ENCODE results near the gene PAGE4. TPM values are rescaled to one million over a fixed set of nuclear protein-coding genes. Genes with fewer than 3 reads are reported as not detected.

Gene PAGE4
- total RNA-seq, 2 donors from 2014 or later: not detected

- ATAC-seq (replicated peaks in 1 of 2) (no peak), DNase-seq (no peak)
- H3K4me3 Mint-ChIP-seq: no peak overlapping the region
- H3K9me3 Mint-ChIP-seq: no peaks in the 10 kb centered on the region
- no peaks in the 10 kb centered on the region for H3K4me1 Mint-ChIP-seq (ENCODE audit: low read depth)
- peaks cover 54% of the 10 kb centered on the region for H3K27me3 Mint-ChIP-seq (ENCODE audit: low read depth)
- H3K27ac Mint-ChIP-seq: no peak overlapping the region
- no peaks in the 10 kb centered on the region for H3K36me3 Mint-ChIP-seq (ENCODE audit: insufficient read depth in 2 of 2)
Observed at GRCh38 chrX:49846522-49846921, 17.4 kb downstream of the PAGE4 start.

DNA sequence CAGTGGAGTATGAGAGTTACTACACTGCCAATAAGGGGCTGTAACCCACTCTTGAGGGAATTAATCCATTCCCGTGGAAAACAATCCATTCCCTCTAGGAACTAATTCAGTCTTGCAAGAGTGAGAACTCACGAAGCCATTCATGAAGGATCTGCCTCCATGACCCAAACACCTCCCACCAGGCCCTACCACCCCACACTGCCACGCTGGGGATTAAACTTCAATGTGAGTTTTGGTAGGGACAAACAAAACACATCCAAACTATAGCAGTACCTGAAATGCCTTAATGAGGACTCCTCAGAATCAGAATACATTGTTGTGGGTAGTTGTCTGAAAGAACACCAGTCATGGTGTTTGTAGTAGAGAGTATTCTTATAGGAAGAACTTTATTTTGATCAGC, 19.2 kb downstream of the PAGE4 start:
- peaks cover 44% of the 10 kb centered on the region for H3K27me3 Mint-ChIP-seq (ENCODE audit: low read depth)
- H3K36me3 Mint-ChIP-seq (ENCODE audit: insufficient read depth in 2 of 2): no peaks in the 10 kb centered on the region
- no peaks in the 10 kb centered on the region for H3K9me3 Mint-ChIP-seq

GRCh38 chrX:49850028-49850427, 20.9 kb downstream of the PAGE4 start:
- Mint-ChIP-seq H3K36me3 (ENCODE audit: insufficient read depth in 2 of 2) (no peaks in the 10 kb centered on the region), H3K27ac (no peak overlapping the region), H3K9me3 (no peaks in the 10 kb centered on the region), H3K4me1 (ENCODE audit: low read depth) (no peaks in the 10 kb centered on the region), H3K4me3 (no peak overlapping the region), H3K27me3 (ENCODE audit: low read depth) (peaks cover 39% of the 10 kb centered on the region)
- no peak for ATAC-seq (replicated peaks in 1 of 2)
- no peak for DNase-seq

More for the DNA sequence above, 19.2 kb downstream of the PAGE4 start:
- no peak overlapping the region for H3K27ac Mint-ChIP-seq
- H3K4me1 Mint-ChIP-seq (ENCODE audit: low read depth): no peaks in the 10 kb centered on the region
- no peak for DNase-seq
- H3K4me3 Mint-ChIP-seq: no peak overlapping the region
- no peak for ATAC-seq (replicated peaks in 1 of 2)

- no peaks in the 10 kb centered on the region for H3K4me1 Mint-ChIP-seq (ENCODE audit: low read depth)
- H3K27me3 Mint-ChIP-seq (ENCODE audit: low read depth): peaks cover 32% of the 10 kb centered on the region
- no peak overlapping the region for H3K4me3 Mint-ChIP-seq
- H3K36me3 Mint-ChIP-seq (ENCODE audit: insufficient read depth in 2 of 2): no peaks in the 10 kb centered on the region
- DNase-seq: no peak
- no peak overlapping the region for H3K27ac Mint-ChIP-seq
- H3K9me3 Mint-ChIP-seq: no peaks in the 10 kb centered on the region
- no peak for ATAC-seq (replicated peaks in 1 of 2)
Observed at GRCh38 chrX:49853661-49854060, 24.6 kb downstream of the PAGE4 start.

DNA sequence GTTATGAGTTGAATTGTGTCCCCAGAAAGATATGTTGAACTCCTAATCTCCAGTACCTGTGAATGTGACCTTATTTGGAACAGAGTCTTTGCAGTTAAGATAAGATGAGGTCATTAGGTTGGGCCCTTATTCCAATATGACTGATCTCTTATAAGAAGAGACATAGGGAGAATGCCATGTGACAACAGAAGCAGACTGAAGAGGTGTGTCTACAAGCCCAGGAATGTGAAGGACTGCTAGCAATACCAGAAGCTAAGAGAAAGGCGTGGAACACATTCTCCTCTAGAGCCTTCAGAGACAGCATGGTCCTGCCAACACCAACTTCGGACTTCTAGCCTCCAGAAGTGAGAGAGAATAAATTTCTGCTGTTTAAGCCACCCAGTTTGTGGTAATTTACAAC, 27.7 kb downstream of the PAGE4 start:
- Mint-ChIP-seq H3K36me3 (ENCODE audit: insufficient read depth in 2 of 2) (no peaks in the 10 kb centered on the region), H3K27me3 (ENCODE audit: low read depth) (peaks cover 15% of the 10 kb centered on the region), H3K4me1 (ENCODE audit: low read depth) (no peaks in the 10 kb centered on the region), H3K4me3 (no peak overlapping the region), H3K27ac (no peak overlapping the region), H3K9me3 (no peaks in the 10 kb centered on the region)
- no peak for DNase-seq
- no peak for ATAC-seq (replicated peaks in 1 of 2)

DNA sequence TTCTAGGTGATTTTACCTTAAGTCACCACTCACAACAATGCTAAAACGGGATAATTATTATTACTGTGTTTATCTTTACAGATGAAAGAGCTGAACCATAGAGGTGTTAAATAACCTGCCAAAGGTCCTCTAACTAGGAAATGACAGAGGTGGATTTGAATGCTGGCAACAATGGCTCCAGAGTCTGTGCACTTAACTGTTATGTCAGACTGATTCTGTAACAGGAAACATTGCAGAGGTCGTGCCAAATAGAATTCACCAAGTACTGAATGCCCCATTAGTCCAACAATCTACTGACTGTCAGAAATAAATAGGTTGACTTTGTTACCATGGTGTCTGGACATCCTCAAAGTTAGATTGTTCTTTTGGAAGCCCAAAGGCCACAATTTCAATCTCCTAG, 29.2 kb downstream of the PAGE4 start:
- Mint-ChIP-seq H3K36me3 (ENCODE audit: insufficient read depth in 2 of 2) (no peaks in the 10 kb centered on the region), H3K27me3 (ENCODE audit: low read depth) (peaks cover 24% of the 10 kb centered on the region), H3K4me1 (ENCODE audit: low read depth) (no peaks in the 10 kb centered on the region), H3K9me3 (no peaks in the 10 kb centered on the region), H3K4me3 (no peak overlapping the region), H3K27ac (no peak overlapping the region)
- ATAC-seq (replicated peaks in 1 of 2) (no peak), DNase-seq (no peak)

- peaks cover 24% of the 10 kb centered on the region for H3K27me3 Mint-ChIP-seq (ENCODE audit: low read depth)
- H3K36me3 Mint-ChIP-seq (ENCODE audit: insufficient read depth in 2 of 2): no peaks in the 10 kb centered on the region
- no peaks in the 10 kb centered on the region for H3K9me3 Mint-ChIP-seq
- H3K27ac Mint-ChIP-seq: no peak overlapping the region
- no peak for ATAC-seq (replicated peaks in 1 of 2)
- no peaks in the 10 kb centered on the region for H3K4me1 Mint-ChIP-seq (ENCODE audit: low read depth)
- no peak for DNase-seq
- H3K4me3 Mint-ChIP-seq: no peak overlapping the region
Observed at GRCh38 chrX:49859491-49859890, 30.4 kb downstream of the PAGE4 start.

- Mint-ChIP-seq H3K9me3 (no peaks in the 10 kb centered on the region), H3K4me3 (no peak overlapping the region), H3K27ac (no peak overlapping the region), H3K36me3 (ENCODE audit: insufficient read depth in 2 of 2) (no peaks in the 10 kb centered on the region), H3K27me3 (ENCODE audit: low read depth) (peaks cover 18% of the 10 kb centered on the region), H3K4me1 (ENCODE audit: low read depth) (no peaks in the 10 kb centered on the region)
- DNase-seq (no peak), ATAC-seq (replicated peaks in 1 of 2) (no peak)
Observed at GRCh38 chrX:49860867-49861535, 31.9 kb downstream of the PAGE4 start.

DNA sequence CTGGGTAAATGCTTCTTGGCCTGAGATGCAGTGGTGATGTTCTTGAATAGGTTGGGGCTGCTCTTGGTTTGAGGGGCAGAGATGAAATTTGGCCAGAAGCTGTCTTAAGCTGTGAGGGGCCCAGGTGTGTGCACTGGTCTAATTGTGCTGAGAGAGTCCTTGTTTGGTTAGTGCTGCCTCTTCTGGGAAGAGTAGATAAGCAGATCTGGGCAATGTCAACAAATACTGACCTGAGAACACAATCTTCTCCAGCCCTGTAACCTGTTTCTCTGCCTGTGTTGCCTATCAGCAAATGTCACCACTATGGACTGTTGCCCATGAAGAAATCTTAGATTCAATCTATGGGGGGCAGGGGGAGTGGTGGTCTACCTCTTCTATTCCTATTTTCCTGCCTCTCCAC, 33.0 kb downstream of the PAGE4 start:
- H3K27ac Mint-ChIP-seq: no peak overlapping the region
- H3K4me1 Mint-ChIP-seq (ENCODE audit: low read depth): no peaks in the 10 kb centered on the region
- H3K4me3 Mint-ChIP-seq: no peak overlapping the region
- ATAC-seq (replicated peaks in 1 of 2): no peak
- no peaks in the 10 kb centered on the region for H3K36me3 Mint-ChIP-seq (ENCODE audit: insufficient read depth in 2 of 2)
- H3K27me3 Mint-ChIP-seq (ENCODE audit: low read depth): peaks cover 17% of the 10 kb centered on the region
- DNase-seq: no peak
- H3K9me3 Mint-ChIP-seq: no peaks in the 10 kb centered on the region

DNA sequence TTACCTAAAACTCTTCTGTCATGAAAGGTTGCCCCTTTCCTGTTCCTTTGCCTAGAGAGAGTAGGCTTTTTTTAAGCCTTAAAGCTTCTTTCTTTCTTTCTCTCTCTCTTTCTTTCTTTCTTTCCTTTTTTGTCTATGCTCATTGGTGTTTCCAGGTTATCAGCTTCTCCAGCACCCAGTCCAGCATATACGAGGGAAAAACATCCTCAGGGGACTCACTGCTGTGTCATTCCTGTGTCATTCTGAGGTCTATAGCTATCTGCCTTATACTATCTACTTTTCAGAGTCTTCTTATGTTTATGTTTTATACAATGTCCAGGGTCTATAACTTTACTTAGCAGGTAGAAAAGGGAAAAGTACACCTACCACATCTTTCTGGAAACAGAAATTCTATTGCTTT, 39.6 kb downstream of the PAGE4 start:
- H3K27me3 Mint-ChIP-seq (ENCODE audit: low read depth): peaks cover 25% of the 10 kb centered on the region
- H3K4me3 Mint-ChIP-seq: no peak overlapping the region
- no peak for ATAC-seq (replicated peaks in 1 of 2)
- no peaks in the 10 kb centered on the region for H3K9me3 Mint-ChIP-seq
- H3K4me1 Mint-ChIP-seq (ENCODE audit: low read depth): no peaks in the 10 kb centered on the region
- no peak for DNase-seq
- no peaks in the 10 kb centered on the region for H3K36me3 Mint-ChIP-seq (ENCODE audit: insufficient read depth in 2 of 2)
- no peak overlapping the region for H3K27ac Mint-ChIP-seq

DNA sequence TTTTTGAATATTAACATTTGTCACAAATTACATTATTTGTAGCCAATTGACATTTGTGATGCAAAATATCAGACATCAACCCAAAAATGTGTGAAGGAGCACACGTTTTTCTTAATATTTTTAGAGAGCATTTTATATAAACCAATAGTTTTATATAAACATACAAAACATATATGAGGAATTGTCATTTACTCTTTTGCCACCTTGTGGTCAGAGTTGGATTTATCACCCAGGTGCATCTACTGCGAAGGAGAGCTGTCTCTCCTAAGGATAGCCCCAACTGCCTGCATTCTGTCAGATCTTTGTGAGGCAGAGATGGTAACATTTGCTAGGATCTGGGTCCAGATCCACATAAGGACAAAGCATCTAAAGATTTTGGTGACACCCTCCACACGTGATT, 47.6 kb downstream of the PAGE4 start:
- Mint-ChIP-seq H3K27me3 (ENCODE audit: low read depth) (peaks cover 15% of the 10 kb centered on the region), H3K4me3 (peak overlapping the region in 1 of 2 donors; percentile 47), H3K36me3 (ENCODE audit: insufficient read depth in 2 of 2) (no peaks in the 10 kb centered on the region), H3K4me1 (ENCODE audit: low read depth) (peaks cover 23% of the 10 kb centered on the region), H3K27ac (peak overlapping the region; percentile 10), H3K9me3 (no peaks in the 10 kb centered on the region)
- ATAC-seq (replicated peaks in 1 of 2) (no peak), DNase-seq (peak; percentile 15 to 32)

DNA sequence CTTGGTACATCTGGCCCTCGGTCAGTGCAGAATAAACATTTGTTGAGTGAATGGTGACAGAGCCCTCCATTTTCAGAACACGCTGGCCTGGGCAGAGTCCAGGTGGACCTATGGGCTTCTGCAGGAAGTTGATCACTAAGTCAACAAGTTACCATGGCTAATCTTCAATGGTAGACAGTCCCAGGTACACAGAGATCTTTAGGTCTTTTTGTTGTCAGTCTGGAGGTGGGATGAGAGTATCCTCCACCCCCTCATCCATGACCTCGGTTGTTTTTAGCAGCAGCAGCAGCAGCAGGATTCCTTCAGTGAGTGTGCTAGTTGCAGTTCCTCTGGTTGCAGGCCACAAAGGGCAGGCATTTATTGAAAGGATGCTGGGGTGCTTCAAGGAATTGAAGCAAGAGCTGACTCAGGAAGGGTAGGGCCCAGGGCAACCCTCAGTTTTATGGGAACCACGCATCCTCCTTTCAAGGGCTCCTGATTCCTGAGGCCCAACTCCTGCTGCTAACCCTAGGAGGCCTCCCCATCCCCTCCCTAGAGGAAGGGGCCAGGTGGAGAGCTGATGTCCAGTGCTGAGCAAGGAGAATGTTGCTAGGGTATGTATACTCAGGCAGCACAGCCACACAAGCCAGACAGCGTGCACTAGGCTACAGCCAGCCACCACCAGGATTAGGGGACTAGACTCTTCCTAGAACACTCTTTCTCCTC, 48.4 kb downstream of the PAGE4 start:
- DNase-seq: no peak
- H3K27ac Mint-ChIP-seq: no peak overlapping the region
- ATAC-seq (replicated peaks in 1 of 2): no peak
- no peak overlapping the region for H3K4me3 Mint-ChIP-seq
- H3K9me3 Mint-ChIP-seq: no peaks in the 10 kb centered on the region
- peaks cover 23% of the 10 kb centered on the region for H3K4me1 Mint-ChIP-seq (ENCODE audit: low read depth)
- no peaks in the 10 kb centered on the region for H3K36me3 Mint-ChIP-seq (ENCODE audit: insufficient read depth in 2 of 2)
- peaks cover 13% of the 10 kb centered on the region for H3K27me3 Mint-ChIP-seq (ENCODE audit: low read depth)

- peaks cover 23% of the 10 kb centered on the region for H3K4me1 Mint-ChIP-seq (ENCODE audit: low read depth)
- peaks cover 13% of the 10 kb centered on the region for H3K27me3 Mint-ChIP-seq (ENCODE audit: low read depth)
- no peaks in the 10 kb centered on the region for H3K9me3 Mint-ChIP-seq
- DNase-seq (no peak), ATAC-seq (replicated peaks in 1 of 2) (no peak)
- peak overlapping the region; percentile 76 to 83 for H3K4me3 Mint-ChIP-seq
- H3K36me3 Mint-ChIP-seq (ENCODE audit: insufficient read depth in 2 of 2): no peaks in the 10 kb centered on the region
- no peak overlapping the region for H3K27ac Mint-ChIP-seq
Observed at GRCh38 chrX:49878128-49878833, 49.2 kb downstream of the PAGE4 start.
